ENCODE data around the gene DCUN1D2.
A peak's percentile ranks its signal among the peaks of the same experiment; 100 is the strongest.

The DCUN1D2 gene

GRCh38 chr13:113460599-113460998 lies 29.9 kb downstream of the DCUN1D2 start:
- in situ Hi-C loops (cut with HindIII; ENCODE audit: low sequenced_read_pairs), result no loop called here
- TF ChIP-seq, protein P1, sequence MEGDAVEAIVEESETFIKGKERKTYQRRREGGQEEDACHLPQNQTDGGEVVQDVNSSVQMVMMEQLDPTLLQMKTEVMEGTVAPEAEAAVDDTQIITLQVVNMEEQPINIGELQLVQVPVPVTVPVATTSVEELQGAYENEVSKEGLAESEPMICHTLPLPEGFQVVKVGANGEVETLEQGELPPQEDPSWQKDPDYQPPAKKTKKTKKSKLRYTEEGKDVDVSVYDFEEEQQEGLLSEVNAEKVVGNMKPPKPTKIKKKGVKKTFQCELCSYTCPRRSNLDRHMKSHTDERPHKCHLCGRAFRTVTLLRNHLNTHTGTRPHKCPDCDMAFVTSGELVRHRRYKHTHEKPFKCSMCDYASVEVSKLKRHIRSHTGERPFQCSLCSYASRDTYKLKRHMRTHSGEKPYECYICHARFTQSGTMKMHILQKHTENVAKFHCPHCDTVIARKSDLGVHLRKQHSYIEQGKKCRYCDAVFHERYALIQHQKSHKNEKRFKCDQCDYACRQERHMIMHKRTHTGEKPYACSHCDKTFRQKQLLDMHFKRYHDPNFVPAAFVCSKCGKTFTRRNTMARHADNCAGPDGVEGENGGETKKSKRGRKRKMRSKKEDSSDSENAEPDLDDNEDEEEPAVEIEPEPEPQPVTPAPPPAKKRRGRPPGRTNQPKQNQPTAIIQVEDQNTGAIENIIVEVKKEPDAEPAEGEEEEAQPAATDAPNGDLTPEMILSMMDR (IDR thresholded peaks at IDR 0.05; ENCODE audit: low read depth, low read length), result no peak
- DNase-seq (ENCODE audit: low read depth, low spot score), result no peak
- H3K4me3 ChIP-seq (ENCODE audit: low read depth, low read length), result no peak overlapping the region

DNA sequence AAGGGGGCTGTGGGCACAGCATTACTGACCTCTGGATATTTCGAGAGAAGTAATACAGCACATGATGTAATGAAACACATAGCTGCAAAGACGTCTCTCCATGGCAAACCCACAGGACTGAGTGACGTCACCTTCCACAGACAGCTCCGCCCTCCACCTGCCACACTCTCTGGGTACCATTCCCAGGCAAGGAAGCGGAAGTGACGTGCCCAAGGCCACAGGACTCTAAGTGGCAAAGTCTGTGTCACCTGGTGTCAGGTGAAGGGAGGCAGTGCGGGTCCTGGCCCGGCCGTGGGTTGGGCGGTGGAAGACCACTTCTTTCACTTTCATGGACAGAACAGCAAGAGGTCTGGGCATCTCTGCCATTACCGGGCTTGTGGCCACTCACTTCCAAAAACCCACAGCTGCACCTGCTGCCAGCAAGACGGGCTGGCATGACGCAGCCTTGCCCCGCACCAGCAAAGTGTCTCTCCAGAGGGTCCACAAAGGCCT lies 30.4 kb downstream of the DCUN1D2 start:
- DNase-seq (ENCODE audit: low read depth, low spot score), result no peak
- TF ChIP-seq, protein P1 (IDR thresholded peaks at IDR 0.05; ENCODE audit: low read depth, low read length), result no peak
- H3K4me3 ChIP-seq (ENCODE audit: low read depth, low read length), result no peak overlapping the region
- in situ Hi-C loops (cut with HindIII; ENCODE audit: low sequenced_read_pairs), result no loop called here

GRCh38 chr13:113458253-113459065 lies 32.1 kb downstream of the DCUN1D2 start:
- peak; percentile 63 for DNase-seq (ENCODE audit: low read depth, low spot score)
- TF ChIP-seq, protein P1 (IDR thresholded peaks at IDR 0.05; ENCODE audit: low read depth, low read length), result peak; percentile 49
- no peak overlapping the region for H3K4me3 ChIP-seq (ENCODE audit: low read depth, low read length)
- in situ Hi-C loops (cut with HindIII; ENCODE audit: low sequenced_read_pairs), result no loop called here

- no peak for DNase-seq (ENCODE audit: low read depth, low spot score)
- TF ChIP-seq, protein P1 (IDR thresholded peaks at IDR 0.05; ENCODE audit: low read depth, low read length), result peak; percentile 10
- no peak overlapping the region for H3K4me3 ChIP-seq (ENCODE audit: low read depth, low read length)
- in situ Hi-C loops (cut with HindIII; ENCODE audit: low sequenced_read_pairs), result no loop called here
Observed at GRCh38 chr13:113457510-113457909, 33.0 kb downstream of the DCUN1D2 start.

GRCh38 chr13:113456116-113456702 lies 34.3 kb downstream of the DCUN1D2 start:
- DNase-seq (ENCODE audit: low read depth, low spot score), result no peak
- in situ Hi-C loops (cut with HindIII; ENCODE audit: low sequenced_read_pairs), result no loop called here

DNA sequence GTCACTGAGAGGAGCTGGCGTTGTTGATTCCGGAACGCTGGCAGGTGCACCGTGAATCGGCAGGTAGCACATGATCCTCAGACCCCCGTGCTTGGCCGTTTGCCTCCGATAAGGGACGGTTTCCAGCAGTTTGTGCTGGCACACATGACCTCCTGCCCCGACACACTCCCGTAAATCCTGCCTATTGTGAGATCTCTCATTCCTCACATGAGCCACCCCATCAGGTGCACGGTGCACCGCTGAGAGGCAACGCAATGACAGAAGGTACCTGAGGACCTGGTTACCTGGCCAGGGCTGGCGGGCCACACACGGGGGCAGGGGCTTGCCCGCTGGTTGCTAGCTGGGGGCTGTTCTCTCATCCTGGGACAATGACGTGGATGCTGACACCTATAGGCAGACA lies 35.1 kb downstream of the DCUN1D2 start:
- no peak for DNase-seq (ENCODE audit: low read depth, low spot score)
- no peak overlapping the region for H3K4me3 ChIP-seq (ENCODE audit: low read depth, low read length)
- in situ Hi-C loops (cut with HindIII; ENCODE audit: low sequenced_read_pairs), result no loop called here
- TF ChIP-seq, protein P1 (IDR thresholded peaks at IDR 0.05; ENCODE audit: low read depth, low read length), result no peak

More at GRCh38 chr13:113456116-113456702, 34.3 kb downstream of the DCUN1D2 start:
- TF ChIP-seq, protein P1 (IDR thresholded peaks at IDR 0.05; ENCODE audit: low read depth, low read length), result no peak
- H3K4me3 ChIP-seq (ENCODE audit: low read depth, low read length), result no peak overlapping the region

All from astrocyte of the spinal cord (primary cell).